IPS-18c (cell line): ENCODE results near the gene RAD51B.
"Not testable (repeated sequence)": the region's sequence is repeated elsewhere in the genome, so short reads cannot be mapped to it uniquely, and the experiment has no call there.

Experiments used
- H3K4me3 ChIP-seq: 2 replicates; pipeline ENCODE4 v1.7.0; 2013; ENCODE audit warnings: low read depth, mild to moderate bottlenecking, low read length, moderate library complexity; ENCODE audit not compliant: insufficient read depth
- H3K9me3 ChIP-seq: one replicate; pipeline ENCODE4 v1.6.1; 2013; ENCODE audit warnings: mild to moderate bottlenecking, low read length, moderate library complexity; ENCODE audit not compliant: control insufficient read depth, insufficient read depth

RAD51B gene

DNA sequence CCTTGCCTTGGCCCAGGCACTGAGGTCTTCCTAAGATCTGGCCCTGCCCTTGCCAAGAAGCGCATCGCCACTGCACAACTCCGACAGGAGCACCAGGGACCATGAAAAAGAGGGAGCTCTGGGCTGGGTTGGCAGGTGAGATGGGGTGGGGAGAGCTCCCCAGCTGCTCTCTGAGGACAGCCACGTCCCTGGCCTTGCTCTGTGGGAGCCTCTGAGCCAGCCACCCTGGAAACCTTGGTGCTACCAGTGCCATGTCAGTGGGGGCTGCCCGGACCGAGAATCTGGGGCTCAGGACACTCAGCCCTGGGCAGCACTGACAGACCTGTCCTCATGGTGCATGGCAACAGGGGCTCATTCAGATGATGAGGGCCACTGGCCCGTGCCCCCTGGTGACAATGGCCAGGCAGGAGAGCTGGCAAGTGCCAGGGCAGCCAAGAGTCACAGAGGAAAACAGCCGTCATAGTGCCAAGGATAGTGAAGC lies 838.5 kb downstream of the RAD51B start:
- Histone ChIP-seq H3K9me3 (no peaks in the 10 kb centered on the region), H3K4me3 (no peak overlapping the region)

DNA sequence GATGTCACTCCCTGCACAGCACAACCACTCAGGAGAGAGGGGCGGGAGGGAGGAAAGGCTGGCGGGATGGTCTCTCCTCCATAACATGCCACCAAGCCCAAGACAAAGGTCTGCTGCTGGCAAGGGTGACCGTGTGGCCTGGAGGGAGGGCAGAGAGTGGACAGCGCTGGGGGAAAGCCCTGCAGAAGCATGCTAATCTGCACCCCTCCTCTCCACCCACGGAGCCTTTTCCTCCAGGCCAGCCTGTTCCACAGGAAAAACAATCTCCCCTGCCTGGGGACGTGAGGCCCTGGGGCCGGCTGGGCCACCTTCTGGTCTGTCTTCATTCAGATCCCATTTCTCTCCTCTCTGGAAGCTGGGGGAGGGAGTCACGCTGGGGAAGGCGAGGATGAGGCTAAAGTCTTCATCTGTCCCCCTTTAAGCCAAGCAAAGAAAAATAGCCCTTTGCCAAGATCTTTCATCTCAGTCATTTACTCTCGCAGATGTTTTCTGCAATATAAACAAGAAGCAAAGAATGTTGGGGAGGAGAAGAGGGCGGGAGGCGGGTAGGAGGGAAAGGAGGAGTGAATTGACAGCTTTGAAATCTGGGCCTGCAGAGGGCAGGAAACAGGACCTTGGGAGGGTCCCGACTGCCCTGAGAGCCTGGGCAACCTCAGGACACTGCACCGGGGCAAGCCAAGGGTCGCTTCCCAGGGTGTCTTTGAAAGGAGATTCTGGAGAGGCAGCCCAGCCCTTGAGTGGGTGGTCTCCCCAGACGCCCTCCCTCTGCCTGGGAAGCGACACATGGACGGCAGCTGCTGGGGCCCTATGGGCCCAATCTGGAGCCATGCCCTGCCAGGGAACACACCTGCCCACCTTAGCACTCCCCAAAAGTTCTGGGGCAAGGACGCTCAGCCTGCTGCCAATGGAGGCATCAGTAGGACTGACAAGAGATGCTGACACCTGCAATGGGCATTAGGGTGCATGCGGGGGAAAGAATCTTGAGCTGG lies 839.7 kb downstream of the RAD51B start:
- Histone ChIP-seq H3K4me3 (no peak overlapping the region), H3K9me3 (no peaks in the 10 kb centered on the region)

DNA sequence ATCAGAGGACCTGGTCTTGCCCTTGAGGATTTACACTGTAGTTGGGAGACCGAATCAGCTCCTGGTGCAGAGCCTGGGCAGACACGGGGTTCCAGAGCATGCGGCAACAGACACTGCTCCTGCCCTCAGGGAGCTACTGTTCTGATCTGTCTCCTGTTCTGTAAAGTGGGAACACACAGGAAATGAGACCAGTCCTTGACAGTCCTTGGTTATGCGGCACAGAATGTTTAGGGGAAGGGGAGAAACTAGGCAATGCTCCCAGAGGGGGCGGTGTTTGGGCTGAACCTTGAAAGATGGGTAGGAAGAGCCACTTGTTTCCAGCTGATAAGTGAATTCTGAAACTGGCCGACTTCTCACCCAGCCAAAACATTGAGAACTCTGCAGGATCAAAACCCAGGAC lies 840.9 kb downstream of the RAD51B start:
- H3K9me3 ChIP-seq = no peaks in the 10 kb centered on the region
- no peak overlapping the region for H3K4me3 ChIP-seq

DNA sequence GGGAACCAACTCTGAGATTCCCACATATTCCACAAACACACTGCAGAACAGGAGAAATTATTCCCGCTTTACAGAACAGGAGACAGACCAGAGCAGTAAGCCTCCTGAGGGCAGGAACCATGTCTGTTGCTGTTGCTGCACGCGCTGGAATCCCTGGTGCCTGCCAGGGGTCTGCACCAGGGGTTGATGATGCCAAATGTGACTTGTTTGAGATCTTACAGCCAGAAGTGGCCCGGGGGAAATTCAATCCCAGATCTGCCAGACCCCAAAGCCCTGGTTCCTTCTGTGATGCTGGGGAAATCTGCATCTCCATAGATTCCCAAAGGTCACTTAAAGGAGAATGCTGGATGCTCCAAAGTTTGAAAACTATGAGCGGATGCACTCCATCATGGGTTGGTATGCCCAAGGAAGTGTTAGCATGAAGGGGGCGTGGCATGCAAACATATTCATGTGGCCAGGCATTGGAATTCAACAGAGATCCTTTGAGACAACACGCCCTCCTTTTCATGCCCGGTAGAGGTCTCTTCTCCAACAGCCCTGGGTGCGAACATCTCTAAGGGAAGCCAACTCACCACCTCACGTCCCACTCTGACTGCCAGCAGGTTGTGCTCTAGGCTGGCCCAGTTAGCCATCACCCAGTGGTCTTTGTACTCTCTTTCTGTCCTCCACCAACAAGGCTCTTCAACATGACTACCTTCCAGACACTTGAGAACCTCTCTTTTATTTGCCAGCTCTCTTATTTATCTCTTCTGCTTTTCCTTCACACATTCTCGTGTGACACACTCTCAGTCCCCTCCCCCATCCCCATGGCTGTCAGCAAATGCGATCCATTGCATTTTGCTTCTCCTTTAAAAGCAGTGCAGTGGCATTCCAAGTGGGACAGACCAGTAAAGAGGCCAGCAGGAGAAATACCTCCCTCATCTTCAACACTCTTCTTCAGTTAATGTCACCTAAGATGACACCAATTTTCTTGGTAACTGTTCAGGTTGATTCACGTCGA lies 841.9 kb downstream of the RAD51B start:
- H3K4me3 ChIP-seq = no peak overlapping the region

DNA sequence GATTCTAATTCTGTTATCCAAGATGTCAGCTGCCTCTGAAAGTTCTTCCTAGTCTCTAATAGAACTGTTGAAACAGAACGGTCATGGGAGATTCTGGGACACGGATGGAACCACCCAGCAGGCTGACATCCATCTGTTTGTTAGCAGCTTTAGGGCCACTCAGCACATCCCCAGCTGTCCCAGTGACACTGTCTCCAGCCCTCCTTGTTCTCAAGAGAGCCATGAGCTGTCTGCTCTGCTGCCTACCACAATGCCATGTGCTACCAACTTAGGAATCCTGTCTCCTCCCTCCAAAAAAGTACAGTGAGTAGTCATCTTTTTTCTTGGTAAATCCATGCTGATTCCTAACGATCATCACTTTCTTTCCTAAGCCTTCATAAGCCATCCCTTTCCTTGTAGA lies 842.8 kb downstream of the RAD51B start:
- H3K4me3 ChIP-seq = no peak overlapping the region

More for the DNA sequence above, 841.9 kb downstream of the RAD51B start:
- H3K9me3 ChIP-seq = no peaks in the 10 kb centered on the region

DNA sequence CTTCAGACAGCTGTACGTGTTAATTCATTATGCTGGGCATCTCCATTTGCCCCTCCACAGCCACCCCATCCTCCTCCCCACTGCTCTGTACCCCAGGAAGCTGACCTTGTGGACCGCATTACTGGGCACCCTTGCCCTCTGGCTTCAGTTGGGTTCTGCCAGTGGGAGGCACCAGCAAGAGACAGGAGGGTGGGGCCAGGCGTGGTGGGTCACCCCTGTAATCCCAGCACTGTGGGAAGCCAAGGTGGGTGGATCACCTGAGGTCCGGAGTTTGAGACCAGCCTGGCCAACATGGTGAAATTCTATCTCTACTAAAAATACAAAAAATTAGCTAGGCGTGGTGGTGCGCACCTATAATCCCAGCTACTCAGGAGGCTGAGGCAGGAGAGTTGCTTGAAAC lies 843.2 kb downstream of the RAD51B start:
- H3K9me3 ChIP-seq, H3K4me3 ChIP-seq: not testable (repeated sequence)

More for the DNA sequence above, 842.8 kb downstream of the RAD51B start:
- no peaks in the 10 kb centered on the region for H3K9me3 ChIP-seq

DNA sequence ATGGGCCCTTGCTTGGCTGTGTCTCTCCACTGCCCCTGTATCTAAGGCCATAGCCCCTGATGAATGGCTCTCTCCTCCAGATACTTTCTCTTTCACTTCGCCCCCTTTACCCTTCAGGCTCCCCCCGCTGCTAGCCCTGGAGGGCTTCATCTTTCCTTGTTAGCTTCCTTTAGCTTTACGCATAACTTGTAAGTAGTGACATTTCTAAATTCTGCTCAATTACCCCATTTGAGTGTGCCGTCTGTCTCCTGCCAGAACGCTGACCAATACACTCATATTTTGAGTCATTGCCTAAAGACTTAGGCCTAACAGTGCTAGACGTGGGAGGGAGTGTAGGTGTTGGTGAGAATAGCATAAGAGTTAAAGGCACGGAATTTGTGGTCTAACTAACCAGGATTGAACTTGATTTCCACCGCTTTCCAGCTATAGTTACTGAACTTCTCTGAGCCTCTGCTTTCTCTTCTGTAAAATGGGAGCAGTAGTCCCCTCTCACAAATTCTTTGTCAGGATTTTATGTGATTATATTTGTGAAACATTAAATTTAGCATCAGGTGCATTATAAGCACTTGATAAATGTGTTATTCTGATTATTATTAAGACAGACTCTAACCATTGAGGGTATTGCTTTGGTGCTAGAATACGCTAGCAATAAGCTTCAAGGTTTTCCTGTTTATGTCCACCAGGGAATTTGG lies 844.0 kb downstream of the RAD51B start:
- no peak overlapping the region for H3K4me3 ChIP-seq
- no peaks in the 10 kb centered on the region for H3K9me3 ChIP-seq

DNA sequence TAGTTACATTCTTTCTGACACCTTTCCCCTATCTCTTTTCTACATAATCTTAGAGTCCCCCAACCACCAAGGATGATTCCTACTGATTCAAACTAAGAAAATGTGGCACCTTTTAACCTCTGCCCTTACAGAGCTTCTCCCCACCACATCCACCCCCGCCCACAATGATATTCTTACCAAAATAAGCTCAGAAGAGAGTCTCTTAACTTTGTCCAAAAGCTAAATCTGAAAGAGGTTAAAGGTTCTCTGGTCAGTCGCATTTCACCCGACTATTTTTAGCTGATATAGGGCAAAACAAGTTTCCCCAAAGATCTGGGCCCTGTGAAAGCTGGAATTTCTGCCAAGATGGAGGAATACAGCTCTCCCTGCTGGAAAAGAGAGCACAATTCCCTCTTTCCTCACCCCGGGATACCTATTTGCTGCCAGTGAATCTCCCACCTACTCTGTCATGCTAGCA lies 844.7 kb downstream of the RAD51B start:
- no peaks in the 10 kb centered on the region for H3K9me3 ChIP-seq
- H3K4me3 ChIP-seq = no peak overlapping the region

DNA sequence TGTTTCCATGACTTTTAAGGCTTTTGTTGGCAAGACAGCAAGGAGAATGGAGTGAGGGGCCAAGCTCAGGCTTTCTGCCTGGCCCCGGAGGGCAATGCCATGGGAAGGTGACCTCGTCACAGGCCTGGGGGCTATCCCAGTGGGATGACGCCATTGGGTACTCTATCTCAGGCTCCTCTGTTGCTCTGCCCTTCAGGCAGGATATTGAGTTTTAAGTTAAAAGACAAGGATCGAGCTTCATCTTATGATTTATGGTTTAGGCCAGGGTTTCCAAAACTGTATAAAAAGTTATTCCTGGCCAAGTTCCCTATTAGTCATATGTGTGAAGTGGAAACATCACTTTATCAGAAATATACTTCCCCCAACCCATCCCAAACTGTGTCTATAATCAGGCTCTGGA lies 845.6 kb downstream of the RAD51B start:
- H3K4me3 ChIP-seq = no peak overlapping the region
- no peaks in the 10 kb centered on the region for H3K9me3 ChIP-seq

DNA sequence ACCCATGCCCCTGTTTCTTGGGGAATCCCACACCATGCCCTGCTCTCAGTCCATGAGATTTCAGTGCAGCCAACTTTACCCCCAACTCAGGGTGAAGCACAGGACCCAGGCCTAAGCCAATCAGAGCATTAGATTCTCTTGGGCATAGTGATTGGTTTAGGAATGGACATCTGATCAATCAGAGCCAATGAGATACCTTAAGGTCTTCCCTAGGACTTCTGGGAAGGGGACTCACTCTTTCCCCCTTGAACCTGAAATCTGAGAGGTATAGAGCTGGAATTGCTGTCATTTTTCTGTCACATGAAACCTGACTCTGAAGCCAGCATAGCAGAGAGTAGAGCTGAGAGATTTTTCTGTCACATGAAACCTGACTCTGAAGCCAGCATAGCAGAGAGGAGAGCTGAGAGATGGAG lies 846.2 kb downstream of the RAD51B start:
- H3K4me3 ChIP-seq = no peak overlapping the region
- no peaks in the 10 kb centered on the region for H3K9me3 ChIP-seq

DNA sequence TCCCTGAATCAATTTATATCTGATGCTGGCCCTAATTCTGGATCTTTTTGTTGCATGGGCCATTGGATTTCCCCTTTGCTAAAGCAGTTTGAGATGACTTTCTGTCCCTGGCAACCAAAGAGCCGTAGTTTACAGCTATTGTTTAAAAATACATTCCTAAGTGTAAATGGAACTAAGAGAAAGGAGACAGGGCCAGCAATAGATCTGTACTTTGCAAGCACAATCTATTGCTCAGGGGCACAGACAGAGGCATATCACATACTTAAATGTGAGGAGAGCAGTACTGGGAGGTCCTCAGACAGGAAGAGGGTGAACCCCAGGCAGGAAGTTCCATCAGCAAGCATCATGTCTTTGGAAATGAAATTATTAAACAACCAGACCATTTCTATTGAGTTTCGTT lies 846.7 kb downstream of the RAD51B start:
- Histone ChIP-seq H3K9me3 (no peaks in the 10 kb centered on the region), H3K4me3 (no peak overlapping the region)

DNA sequence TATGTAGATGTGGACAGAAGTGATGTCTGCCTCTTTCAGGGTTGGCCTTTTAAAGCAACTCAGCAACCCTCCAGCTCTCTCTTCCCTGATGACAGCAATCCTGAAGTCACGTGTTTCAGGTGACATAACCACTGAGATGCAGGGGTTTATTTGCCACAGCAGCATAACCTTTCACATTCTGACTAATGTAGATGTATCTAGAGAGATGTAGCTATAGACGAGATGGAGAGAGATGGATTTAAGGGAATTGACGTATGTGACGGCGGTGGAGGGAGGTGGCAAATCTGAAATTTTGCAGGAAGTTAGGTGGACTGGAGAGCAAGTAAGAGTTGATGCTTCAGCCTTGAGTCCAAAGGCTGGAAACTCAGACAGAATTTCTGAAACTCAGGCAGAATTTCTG lies 847.3 kb downstream of the RAD51B start:
- no peak overlapping the region for H3K4me3 ChIP-seq

DNA sequence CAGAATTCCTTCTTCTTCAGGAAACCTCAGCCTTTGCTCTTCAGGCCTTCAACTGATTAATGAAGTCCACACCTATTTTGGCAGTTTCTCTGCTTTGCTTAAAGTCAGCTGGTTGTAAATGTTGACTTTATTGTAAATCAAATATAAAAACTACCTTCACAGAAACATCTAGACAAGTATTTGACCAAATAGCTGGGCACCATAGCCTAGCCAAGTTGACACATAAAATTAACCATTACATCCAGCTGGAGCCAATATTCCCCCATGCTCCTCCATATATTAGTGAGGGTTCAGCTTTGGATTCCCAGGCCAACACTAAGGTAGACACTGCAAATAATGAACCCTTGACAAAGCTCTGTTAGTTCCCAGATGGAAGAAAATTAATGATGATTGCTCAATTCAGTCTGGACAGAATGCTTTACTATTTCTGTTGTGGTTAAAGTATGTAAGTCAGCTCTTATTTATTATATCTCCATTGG lies 847.8 kb downstream of the RAD51B start:
- Histone ChIP-seq H3K4me3 (no peak overlapping the region), H3K9me3 (no peaks in the 10 kb centered on the region)

More for the DNA sequence above, 847.3 kb downstream of the RAD51B start:
- H3K9me3 ChIP-seq = no peaks in the 10 kb centered on the region

DNA sequence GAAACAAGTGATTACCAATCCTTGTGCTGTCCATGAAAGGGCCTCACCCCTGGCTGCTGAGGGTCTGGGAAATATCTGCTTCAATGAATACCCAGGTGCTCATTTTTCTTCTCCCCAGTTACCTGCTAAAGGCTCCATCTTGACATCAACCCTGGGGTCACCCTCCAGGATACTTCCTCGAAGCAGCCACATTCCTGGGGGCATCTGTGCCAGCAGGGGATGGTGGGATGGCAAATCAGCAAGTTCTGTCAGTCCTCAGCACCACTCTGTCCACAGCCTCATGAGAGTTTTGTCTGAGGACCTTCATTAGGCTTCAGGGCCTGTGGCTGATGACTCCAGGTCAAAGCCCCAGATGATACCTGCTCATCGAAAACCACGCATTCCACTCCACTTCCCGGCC lies 848.4 kb downstream of the RAD51B start:
- no peaks in the 10 kb centered on the region for H3K9me3 ChIP-seq
- H3K4me3 ChIP-seq = no peak overlapping the region

DNA sequence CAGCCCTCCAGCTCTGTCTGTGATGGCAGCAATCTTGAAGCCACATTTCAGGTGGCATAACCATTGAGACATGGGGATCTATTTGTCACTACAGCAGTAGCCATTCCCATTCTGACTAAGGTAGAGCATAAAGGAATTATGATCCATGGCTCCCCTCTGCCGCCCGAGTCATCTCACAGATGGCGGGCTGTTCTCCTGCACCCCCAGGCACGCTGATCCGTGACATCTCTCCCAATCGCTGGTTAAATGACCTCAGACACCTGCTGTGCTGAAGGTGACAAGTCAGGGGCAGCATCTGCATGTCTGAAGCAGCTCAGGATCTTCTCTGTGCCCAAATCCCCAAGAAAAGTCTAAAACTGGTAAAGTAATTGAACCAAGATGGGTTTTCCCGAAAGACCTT lies 849.0 kb downstream of the RAD51B start:
- no peak overlapping the region for H3K4me3 ChIP-seq

DNA sequence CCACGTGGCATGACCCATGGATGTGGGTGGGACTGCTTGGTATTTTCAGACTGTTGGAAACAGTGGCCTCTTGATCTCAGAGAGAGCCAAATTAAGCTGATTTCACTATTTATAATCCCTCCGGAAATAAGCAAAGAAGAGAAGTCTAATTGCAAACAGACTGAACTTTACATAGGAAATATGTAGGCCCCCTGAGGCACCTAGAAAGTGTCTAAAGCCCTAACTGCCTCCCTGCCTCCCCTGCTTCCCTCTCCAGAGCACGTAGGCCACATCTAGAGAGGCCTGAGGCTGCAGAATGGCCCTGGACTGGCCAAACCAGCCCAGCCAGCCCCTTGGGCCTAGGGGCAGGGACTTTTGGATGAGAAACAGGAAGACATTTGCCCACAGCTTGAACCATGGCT lies 849.5 kb downstream of the RAD51B start:
- H3K4me3 ChIP-seq = no peak overlapping the region
- no peaks in the 10 kb centered on the region for H3K9me3 ChIP-seq

More for the DNA sequence above, 849.0 kb downstream of the RAD51B start:
- H3K9me3 ChIP-seq = no peaks in the 10 kb centered on the region
